Endothelial cell of umbilical vein (primary cell): ENCODE measurements around the gene RASAL2. TPM values are rescaled to one million over a fixed set of nuclear protein-coding genes. Genes with fewer than 3 reads are reported as not detected.

Source experiments
- BruUV-seq: library from RNA; stranded (reverse); fragments of 400-500 nt; replicated peaks from 2 replicates; lab custom pipeline; 2021; lab: Mats Ljungman, UMichigan
- CTCF ChIA-PET: fragments of 300-600, 350-600 bp; sonication (Branson Sonifier 250); formaldehyde crosslinking; loops from one replicate; lab custom pipeline; 2021; ENCODE audit warnings: antibody characterized with exemption, inconsistent platforms; lab: Charles Lee
- POLR2A ChIA-PET: fragments of 300-600, 350-600 bp; sonication (Branson Sonifier 250); formaldehyde crosslinking; loops from one replicate; lab custom pipeline; 2021; ENCODE audit warnings: antibody characterized with exemption, inconsistent platforms; lab: Charles Lee
- DNase-seq: peaks from one replicate; pipeline ENCODE4 v3.0.0-alpha.2; 2011; ENCODE audit warnings: low read depth, low spot score
- FAIRE-seq: peaks from 2 replicates; lab custom pipeline; 2011; peaks lifted over from hg19 to GRCh38; lab: Jason Lieb, UNC
- H2AFZ ChIP-seq: 2 replicates; pipeline ENCODE4 v1.6.0; 2012; ENCODE audit warnings: low read depth, low read length, control low read depth, inconsistent platforms
- H3K27ac ChIP-seq: 2 replicates; pipeline ENCODE4 v1.5.1; 2011; ENCODE audit warnings: low read depth, mild to moderate bottlenecking, control low read depth, low read length, moderate library complexity; ENCODE audit not compliant: insufficient read depth
- H3K27me3 ChIP-seq, 2 experiments: 2 replicates each; pipeline versions ENCODE4 v1.6.0 to v1.6.1; 2011; ENCODE audit warnings: low read length in 2 of 2, mixed read lengths in 1 of 2; ENCODE audit not compliant: control insufficient read depth in 2 of 2, insufficient read depth in 2 of 2
- H3K36me3 ChIP-seq, 2 experiments: 2 replicates in 1 of 2; 3 replicates in 1 of 2; pipeline ENCODE4 v1.5.1; 2011; ENCODE audit warnings: low read length in 2 of 2, mild to moderate bottlenecking in 1 of 2, moderate library complexity in 1 of 2; ENCODE audit not compliant: control insufficient read depth in 2 of 2, insufficient read depth in 2 of 2; ENCODE audit errors: extremely low read depth in 1 of 2
- H3K4me1 ChIP-seq: 3 replicates; pipeline ENCODE4 v1.5.1; 2011; ENCODE audit warnings: mild to moderate bottlenecking, low read length; ENCODE audit not compliant: control insufficient read depth, insufficient read depth; ENCODE audit errors: extremely low read depth
- H3K4me2 ChIP-seq: 2 replicates; pipeline ENCODE4 v1.6.1; 2011; ENCODE audit warnings: low read length, control low read depth, mixed read lengths; ENCODE audit not compliant: insufficient read depth
- H3K4me3 ChIP-seq, 3 experiments: fragments of 200-600 bp in 1 of 3; sonication (generic), shearing (Covaris generic) in 1 of 3; replicated peaks in 1 of 3; 2 replicates each; pipeline ENCODE4 v1.5.1; 2011 to 2016; ENCODE audit warnings: control low read depth in 3 of 3, low read length in 3 of 3, mild to moderate bottlenecking in 2 of 3, inconsistent platforms in 1 of 3, low read depth in 1 of 3, moderate library complexity in 1 of 3; ENCODE audit not compliant: insufficient read depth in 1 of 3
- H3K79me2 ChIP-seq: 2 replicates; pipeline ENCODE4 v1.6.0; 2012; ENCODE audit warnings: low read length, inconsistent platforms; ENCODE audit not compliant: control insufficient read depth, insufficient read depth
- H3K9ac ChIP-seq: replicated peaks from 2 replicates; pipeline ENCODE3; 2011; ENCODE audit warnings: low read length, control low read depth; ENCODE audit not compliant: insufficient read depth; ENCODE audit errors: extremely low read depth
- H3K9me1 ChIP-seq: replicated peaks from 3 replicates; pipeline ENCODE4 v1.6.0; 2011; ENCODE audit warnings: mild to moderate bottlenecking, low read length; ENCODE audit not compliant: control insufficient read depth, insufficient read depth; ENCODE audit errors: extremely low read depth
- H3K9me3 ChIP-seq: replicated peaks from 2 replicates; pipeline ENCODE4 v1.5.1; 2012; ENCODE audit warnings: low read length, inconsistent platforms; ENCODE audit not compliant: control insufficient read depth, insufficient read depth
- H4K20me1 ChIP-seq: replicated peaks from 2 replicates; pipeline ENCODE3; 2011; ENCODE audit warnings: mild to moderate bottlenecking, low read length; ENCODE audit not compliant: control insufficient read depth, insufficient read depth; ENCODE audit errors: extremely low read depth
- CTCF ChIP-seq, 2 donors: IDR thresholded peaks; 1 replicate in 1 of 2; 2 replicates in 1 of 2; pipeline ENCODE4 v1.5.1; 2011; ENCODE audit warnings: low read length in 2 of 2, mild to moderate bottlenecking in 2 of 2, moderate library complexity in 2 of 2, control low read depth in 1 of 2, inconsistent platforms in 1 of 2, low read depth in 1 of 2; ENCODE audit not compliant: insufficient read depth in 1 of 2; ENCODE audit errors: extremely low read depth in 1 of 2
- EZH2 ChIP-seq: IDR thresholded peaks from 2 replicates; pipeline ENCODE4 v1.6.1; 2012; ENCODE audit warnings: borderline replicate concordance, low read depth, mild to moderate bottlenecking, moderate library complexity, low read length, inconsistent platforms; ENCODE audit not compliant: severe bottlenecking
- FOS ChIP-seq: IDR thresholded peaks from 2 replicates; pipeline ENCODE4 v1.6.1; 2011; ENCODE audit warnings: mild to moderate bottlenecking, low read length, moderate library complexity, borderline replicate concordance; ENCODE audit not compliant: insufficient read depth
- GATA2 ChIP-seq: IDR thresholded peaks from 2 replicates; pipeline ENCODE4 v1.7.0; 2011; ENCODE audit warnings: low read depth, mild to moderate bottlenecking, moderate library complexity, mixed read lengths, low read length; ENCODE audit not compliant: insufficient read length, insufficient read depth
- JUN ChIP-seq: IDR thresholded peaks from 2 replicates; pipeline ENCODE4 v1.6.1; 2011; ENCODE audit warnings: borderline replicate concordance, low read depth; ENCODE audit not compliant: insufficient read length, insufficient read depth
- MYC ChIP-seq: IDR thresholded peaks from one replicate; pipeline ENCODE4 v1.6.1; 2011; ENCODE audit warnings: mild to moderate bottlenecking, low read depth, low read length
- POLR2A ChIP-seq: IDR thresholded peaks from 2 replicates; pipeline ENCODE4 v1.6.1; 2012; ENCODE audit warnings: low read depth, mild to moderate bottlenecking, control low read depth, low read length
- POLR2AphosphoS5 ChIP-seq: IDR thresholded peaks from 2 replicates; pipeline ENCODE4 v1.6.1; 2012; ENCODE audit warnings: low read depth, mild to moderate bottlenecking, control low read depth, low read length, moderate library complexity; ENCODE audit not compliant: insufficient read depth
- dilution Hi-C: fragments of 300-500 bp; cut with MboI; formaldehyde crosslinking; loops from one replicate; pipeline ENCODE4 v1.15.0; 2019; ENCODE audit warnings: low sequenced_read_pairs; ENCODE audit not compliant: extremely low pct_ligation_motif_present
- intact Hi-C: fragments of 100-400 bp; cut with micrococcal nuclease; formaldehyde crosslinking; loops from one replicate; pipeline ENCODE4 v1.10.0; 2022
- polyA plus RNA-seq, 4 experiments: library from polyadenylated mRNA; depleted of rRNA in 3 of 4; stranded (reverse) in 3 of 4; unstranded in 1 of 4; fragments of >200 nt; gene quantifications; 2 replicates each; pipeline versions ENCODE4 v1.2.1 to v1.2.3, GENCODE V29; 2011 to 2012; ENCODE audit warnings: missing spikeins in 1 of 4
- total RNA-seq: library from RNA; stranded (reverse); gene quantifications from 2 replicates; pipeline ENCODE4 v1.2.3, GENCODE V29; 2021
- TF ChIP-seq, protein P1 (sequence below): IDR thresholded peaks from 2 replicates; pipeline ENCODE4 v1.6.1; 2011; ENCODE audit not compliant: insufficient read depth, insufficient read length

Gene RASAL2
- total and polyA plus RNA-seq, 2 donors (not counting 3 experiments of a cell fraction or from before 2014, with no cell fraction given), result 12.5 to 15.5 TPM

DNA sequence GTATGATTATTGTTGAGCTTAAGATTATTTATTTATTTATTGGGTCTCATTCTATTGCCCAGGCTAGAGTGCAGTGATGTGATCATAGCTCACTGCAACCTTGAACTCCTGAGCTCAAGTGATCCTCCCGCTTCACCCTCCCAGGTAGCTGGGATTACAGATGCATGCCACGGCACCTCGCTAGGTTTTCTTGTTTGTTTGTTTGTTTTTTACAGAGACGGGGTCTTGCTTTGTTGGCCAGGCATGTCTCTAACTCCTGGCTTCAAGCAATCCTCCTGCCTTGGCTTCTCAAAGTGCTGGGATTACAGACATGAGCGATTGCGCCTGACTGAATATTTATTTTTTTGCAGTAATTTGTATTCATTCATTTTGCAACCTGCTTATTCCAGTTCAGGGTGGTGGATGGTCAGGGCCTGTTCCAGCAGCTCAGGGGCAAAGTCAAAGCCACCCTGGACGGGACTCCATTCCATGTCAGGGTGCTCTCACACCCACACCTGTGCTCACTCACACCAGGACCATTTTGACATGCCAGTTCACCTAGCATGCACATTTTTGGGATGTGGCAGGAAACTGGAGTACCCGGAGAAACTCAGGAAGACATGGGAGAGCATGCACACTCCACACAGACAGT, 29.6 kb upstream of the RASAL2 start:
- no peak for FAIRE-seq
- TF ChIP-seq FOS, result no peak
- TF ChIP-seq, protein P1, sequence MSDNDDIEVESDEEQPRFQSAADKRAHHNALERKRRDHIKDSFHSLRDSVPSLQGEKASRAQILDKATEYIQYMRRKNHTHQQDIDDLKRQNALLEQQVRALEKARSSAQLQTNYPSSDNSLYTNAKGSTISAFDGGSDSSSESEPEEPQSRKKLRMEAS, result no peak
- no peak for TF ChIP-seq MYC
- no peak for TF ChIP-seq POLR2AphosphoS5
- TF ChIP-seq POLR2A, result no peak
- no peak for TF ChIP-seq GATA2
- TF ChIP-seq EZH2, result no peak
- TF ChIP-seq CTCF (IDR thresholded peaks at IDR 0.05; ENCODE audit: extremely low read depth in 1 of 2, insufficient read depth in 1 of 2, low read depth in 1 of 2, low read length in 2 of 2), result no peak
- no peak for TF ChIP-seq JUN

More for the DNA sequence above, 29.6 kb upstream of the RASAL2 start:
- Histone ChIP-seq H2AFZ (no peak overlapping the region), H3K4me1 (no peaks in the 10 kb centered on the region), H3K79me2 (no peaks in the 10 kb centered on the region), H3K36me3 (no peaks in the 10 kb centered on the region), H3K9me3 (no peaks in the 10 kb centered on the region), H3K4me3 (no peak overlapping the region), H4K20me1 (no peaks in the 10 kb centered on the region), H3K4me2 (no peak overlapping the region), H3K9me1 (no peaks in the 10 kb centered on the region), H3K27ac (no peak overlapping the region), H3K27me3 (no peaks in the 10 kb centered on the region), H3K9ac (no peak overlapping the region)
- no TSS peak for BruUV-seq
- ChIA-PET CTCF (interaction anchor here (1.3 kb wide), 1 partner anchor 33 kb away, joined by 3 read pairs; no protein-coding TSS in a partner anchor), POLR2A (no interaction called here)
- no peak for DNase-seq
- dilution Hi-C loops (no loop called here), intact Hi-C loops (no loop called here)
